Neural cell (in vitro differentiated cells): ENCODE measurements around the gene NEU2. TPM values are rescaled to one million over a fixed set of nuclear protein-coding genes. Genes with fewer than 3 reads are reported as not detected.

Experiments
- H2AFZ ChIP-seq: fragments of 200-600, 300-800 bp; sonication (generic), shearing (Covaris generic); 2 replicates; pipeline ENCODE4 v1.6.0; 2014; ENCODE audit warnings: low read depth, mild to moderate bottlenecking, antibody characterized with exemption, low read length, moderate library complexity
- H3F3A ChIP-seq: fragments of 200-600 bp; shearing (Covaris generic); 2 replicates; pipeline ENCODE4 v1.6.1; 2016; ENCODE audit warnings: mild to moderate bottlenecking, moderate library complexity, mixed read lengths, antibody characterized with exemption, low read length; ENCODE audit not compliant: insufficient read depth, poor library complexity, severe bottlenecking
- H3K27ac ChIP-seq: fragments of 200-600, 300-800 bp; sonication (generic), shearing (Covaris generic); 2 replicates; pipeline ENCODE4 v1.5.1; 2014; ENCODE audit warnings: mild to moderate bottlenecking, low read length, moderate library complexity
- H3K27me3 ChIP-seq: fragments of 300-800, 200-600 bp; sonication (generic), shearing (Covaris generic); 2 replicates; pipeline ENCODE4 v1.6.0; 2014; ENCODE audit warnings: mild to moderate bottlenecking, low read depth, low read length, moderate library complexity; ENCODE audit not compliant: insufficient read depth
- H3K36me3 ChIP-seq: fragments of 300-800, 200-600 bp; sonication (generic), shearing (Covaris generic); 2 replicates; pipeline ENCODE4 v1.5.1; 2014; ENCODE audit warnings: mild to moderate bottlenecking, antibody characterized with exemption, low read length, moderate library complexity; ENCODE audit not compliant: insufficient read depth
- H3K4me2 ChIP-seq: fragments of 300-800, 200-600 bp; sonication (generic), shearing (Covaris generic); 2 replicates; pipeline ENCODE4 v1.6.0; 2014; ENCODE audit warnings: mild to moderate bottlenecking, low read length
- H3K4me3 ChIP-seq: fragments of 300-800, 200-600 bp; sonication (generic), shearing (Covaris generic); 2 replicates; pipeline ENCODE4 v1.5.1; 2014; ENCODE audit warnings: mild to moderate bottlenecking, low read length, moderate library complexity
- H3K79me2 ChIP-seq: fragments of 200-600 bp; shearing (Covaris generic); replicated peaks from 2 replicates; pipeline ENCODE4 v1.6.0; 2014; ENCODE audit warnings: mild to moderate bottlenecking, low read length, moderate library complexity; ENCODE audit not compliant: insufficient read depth
- H3K9ac ChIP-seq: fragments of 300-800, 200-600 bp; sonication (generic), shearing (Covaris generic); 2 replicates; pipeline ENCODE4 v1.6.1; 2016; ENCODE audit warnings: mild to moderate bottlenecking, low read length, mixed read lengths
- H3K9me2 ChIP-seq: fragments of 200-600 bp; shearing (Covaris generic); 2 replicates; pipeline ENCODE4 v1.6.1; 2016; ENCODE audit warnings: mild to moderate bottlenecking, low read length, mixed read lengths; ENCODE audit not compliant: insufficient read depth
- H3K9me3 ChIP-seq: fragments of 200-600, 300-800 bp; sonication (generic), shearing (Covaris generic); 2 replicates; pipeline ENCODE4 v1.6.1; 2016; ENCODE audit warnings: mild to moderate bottlenecking, mixed run types, low read length, moderate library complexity, mixed read lengths
- H4K20me1 ChIP-seq: fragments of 200-600 bp; shearing (Covaris generic); 2 replicates; pipeline ENCODE4 v1.6.1; 2016; ENCODE audit warnings: mild to moderate bottlenecking, mixed run types; ENCODE audit not compliant: insufficient read depth
- CTCF ChIP-seq: fragments of 450-650 bp; IDR thresholded peaks from 2 replicates; pipeline ENCODE4 v1.5.1; 2014; ENCODE audit warnings: antibody characterized with exemption, mild to moderate bottlenecking, moderate library complexity; ENCODE audit not compliant: poor library complexity, severe bottlenecking
- EP300 ChIP-seq: fragments of 450-650 bp; conservative IDR thresholded peaks from 2 replicates; pipeline ENCODE4 v1.6.1; 2014; ENCODE audit warnings: antibody characterized with exemption, mild to moderate bottlenecking, moderate library complexity; ENCODE audit not compliant: poor library complexity, severe bottlenecking
- EZH2 ChIP-seq: fragments of 200-600, 300-800 bp; shearing (Covaris generic), sonication (generic); IDR thresholded peaks from 2 replicates; pipeline ENCODE4 v1.6.1; 2014; ENCODE audit warnings: antibody characterized with exemption, low read length, borderline replicate concordance, mild to moderate bottlenecking; ENCODE audit not compliant: insufficient read depth, poor library complexity, severe bottlenecking
- MXI1 ChIP-seq: fragments of 450-650 bp; conservative IDR thresholded peaks from 2 replicates; pipeline ENCODE4 v1.6.1; 2014; ENCODE audit warnings: antibody characterized with exemption, mild to moderate bottlenecking; ENCODE audit not compliant: poor library complexity, severe bottlenecking
- POLR2AphosphoS5 ChIP-seq: IDR thresholded peaks from 2 replicates; pipeline ENCODE4 v1.6.1; 2012
- RAD21 ChIP-seq: fragments of 450-650 bp; conservative IDR thresholded peaks from 2 replicates; pipeline ENCODE4 v1.6.1; 2014; ENCODE audit warnings: antibody characterized with exemption, mild to moderate bottlenecking, moderate library complexity
- REST ChIP-seq: IDR thresholded peaks from 2 replicates; pipeline ENCODE4 v1.6.1; 2012; ENCODE audit warnings: borderline replicate concordance
- SMC3 ChIP-seq: fragments of 450-650 bp; conservative IDR thresholded peaks from 2 replicates; pipeline ENCODE4 v1.6.1; 2014; ENCODE audit warnings: antibody characterized with exemption, mild to moderate bottlenecking, moderate library complexity; ENCODE audit not compliant: poor library complexity
- TAF1 ChIP-seq: IDR thresholded peaks from 2 replicates; pipeline ENCODE4 v1.6.1; 2012; ENCODE audit warnings: low read depth
- polyA plus RNA-seq: library from polyadenylated mRNA; depleted of rRNA; stranded (reverse); fragments of >200 nt; gene quantifications from 2 replicates; pipeline ENCODE4 v1.2.3, GENCODE V29; 2014

NEU2 gene
- polyA plus RNA-seq, 1 donor from 2014 or later, result not detected

- Histone ChIP-seq H3K9ac (no peak overlapping the region), H3K9me3 (no peaks in the 10 kb centered on the region), H3K4me3 (no peak overlapping the region), H3K36me3 (no peaks in the 10 kb centered on the region), H3K27me3 (no peaks in the 10 kb centered on the region), H3F3A (no peaks in the 10 kb centered on the region), H4K20me1 (no peaks in the 10 kb centered on the region), H3K27ac (no peak overlapping the region), H2AFZ (no peak overlapping the region), H3K4me2 (no peak overlapping the region), H3K9me2 (no peaks in the 10 kb centered on the region), H3K79me2 (no peaks in the 10 kb centered on the region)
- TF ChIP-seq EP300 (no peak), TAF1 (no peak), SMC3 (no peak), REST (no peak), CTCF (no peak), POLR2AphosphoS5 (no peak), MXI1 (no peak), RAD21 (no peak), EZH2 (no peak)
Observed at GRCh38 chr2:233012301-233012971, 20.0 kb upstream of the NEU2 start.

- H3K4me3 ChIP-seq, result no peak within 1 kb of the TSS
- no peaks in the 10 kb centered on the region for H3K79me2 ChIP-seq
- H3F3A ChIP-seq, result no peaks in the 10 kb centered on the region
- no peaks in the 10 kb centered on the region for H3K36me3 ChIP-seq
- H3K27me3 ChIP-seq, result no peaks in the 10 kb centered on the region
- no peaks in the 10 kb centered on the region for H3K9me2 ChIP-seq
- no peaks in the 10 kb centered on the region for H4K20me1 ChIP-seq
- H2AFZ ChIP-seq, result no peak within 1 kb of the TSS
- no peaks in the 10 kb centered on the region for H3K9me3 ChIP-seq
- H3K9ac ChIP-seq, result no peak within 1 kb of the TSS
- H3K27ac ChIP-seq, result no peak within 1 kb of the TSS
- TF ChIP-seq EP300 (no peak), POLR2AphosphoS5 (no peak), CTCF (no peak), SMC3 (no peak), MXI1 (no peak), EZH2 (no peak), RAD21 (no peak), TAF1 (no peak), REST (no peak)
- H3K4me2 ChIP-seq, result no peak within 1 kb of the TSS
Observed at GRCh38 chr2:233013027-233013461, 19.4 kb upstream of the NEU2 start, which contains the start of gene NGEF. NGEF (minus strand) TSS chr2:233013256; CDS start chr2:232974890, 38,366 bp downstream.
